Transverse colon (tissue), 4 donors: Measurements from ENCODE around the gene PDE12. TPM values are rescaled to one million over a fixed set of nuclear protein-coding genes. Genes with fewer than 3 reads are reported as not detected.
A peak's percentile ranks its signal among the peaks of the same experiment; 100 is the strongest.

ENCODE experiments used
- DNase-seq: peaks from one replicate; pipeline ENCODE4 v3.0.0-alpha.2; 2019
- H3K27ac ChIP-seq, 4 donors: fragments of 200-600 bp; sonication (generic); 2 replicates each; pipeline ENCODE4 v1.5.1; 2016 to 2018; ENCODE audit warnings: inconsistent platforms in 4 of 4
- H3K27me3 ChIP-seq: fragments of 200-600 bp; sonication (generic); 2 replicates; pipeline ENCODE4 v1.5.1; 2017; ENCODE audit warnings: inconsistent platforms
- H3K36me3 ChIP-seq, 4 donors: fragments of 200-600 bp; sonication (generic); 2 replicates each; pipeline ENCODE4 v1.5.1; 2017 to 2019; ENCODE audit warnings: inconsistent platforms in 4 of 4
- H3K4me1 ChIP-seq, 4 donors: fragments of 200-600 bp; sonication (generic); 2 replicates each; pipeline ENCODE4 v1.5.1; 2017 to 2020; ENCODE audit warnings: inconsistent platforms in 4 of 4
- H3K4me3 ChIP-seq, 4 donors: fragments of 200-600 bp; sonication (generic); 1 replicate in 1 of 4; 2 replicates in 3 of 4; pipeline versions ENCODE4 v1.5.1 to v1.6.1; 2017 to 2019; ENCODE audit warnings: inconsistent platforms in 4 of 4
- H3K9me3 ChIP-seq, 2 donors: fragments of 200-600 bp; sonication (generic); 2 replicates each; pipeline ENCODE4 v1.5.1; 2017 to 2019; ENCODE audit warnings: inconsistent platforms in 2 of 2
- CTCF ChIP-seq, 5 experiments: fragments of 200-600 bp in 3 of 5; fragments of 450-650 bp in 2 of 5; sonication (generic) in 3 of 5; IDR thresholded peaks; 1 replicate in 2 of 5; 2 replicates in 3 of 5; pipeline ENCODE4 v1.5.1; 2016 to 2017; ENCODE audit warnings: antibody characterized with exemption in 5 of 5, inconsistent platforms in 3 of 5, mild to moderate bottlenecking in 2 of 5, moderate library complexity in 1 of 5
- EP300 ChIP-seq: sonication (generic); formaldehyde crosslinking; IDR thresholded peaks from one replicate; pipeline ENCODE4 v1.6.1; 2017; ENCODE audit warnings: antibody characterized with exemption, low read depth
- POLR2A ChIP-seq: fragments of 450-650 bp; IDR thresholded peaks from one replicate; pipeline ENCODE4 v1.6.1; 2016; ENCODE audit warnings: antibody characterized with exemption, mild to moderate bottlenecking, moderate library complexity
- POLR2AphosphoS5 ChIP-seq, 3 donors: sonication (generic); formaldehyde crosslinking; IDR thresholded peaks; one replicate each; pipeline ENCODE4 v1.6.1; 2016; ENCODE audit warnings: antibody characterized with exemption in 3 of 3
- WGBS, 2 donors: methylation state at CpG; one replicate each; pipeline ENCODE4 v1.1.5; 2018; ENCODE audit warnings: low coverage in 1 of 2; 5-methylcytosine and 5-hydroxymethylcytosine counted together
- in situ Hi-C, 4 donors: fragments of 200-750 bp; cut with MboI; loops; one replicate each; pipeline versions ENCODE4 v1.15.0 to v1.15.1; 2017; ENCODE audit warnings: low sequenced_read_pairs in 3 of 4, low pct_ligation_motif_present in 1 of 4, low pct_unique_long_range_greater_than_20kb in 1 of 4
- intact Hi-C: fragments of 100-400 bp; cut with DNase I; formaldehyde crosslinking; loops from one replicate; pipeline ENCODE4 v1.15.1; 2023; ENCODE audit warnings: low total_unique reads
- total RNA-seq, 4 donors: library from RNA; depleted of rRNA; stranded (reverse); fragments of >200 nt; gene quantifications; one replicate each; pipeline ENCODE4 v1.1.0, GENCODE V29; 2016

The PDE12 gene
- total RNA-seq, 4 donors from 2014 or later = 4.2 to 34.8 (median 19.3) TPM

- Histone ChIP-seq H3K27me3 (peaks cover 8% of the 10 kb centered on the region), H3K4me3 (no peak overlapping the region), H3K36me3 (no peaks in the 10 kb centered on the region), H3K4me1 (peaks cover 0 to 13% (median 7%) of the 10 kb centered on the region in 4 donors), H3K9me3 (no peaks in the 10 kb centered on the region), H3K27ac (no peak overlapping the region)
- in situ Hi-C loops = no loop called here
- DNase-seq = no peak
- intact Hi-C loops = no loop called here
- 86 to 88% methylated on average over 1 of the region's 1 CpG for WGBS, 2 donors
- TF ChIP-seq POLR2AphosphoS5 (IDR thresholded peaks at IDR 0.05) (no peak), POLR2A (no peak), EP300 (no peak), CTCF (IDR thresholded peaks at IDR 0.05) (no peak)
Measured at GRCh38 chr3:57546616-57547015, 9.5 kb upstream of the PDE12 start.

- 24 to 51% methylated on average over 4 to 8 of the region's 8 CpGs for WGBS, 2 donors
- TF ChIP-seq POLR2AphosphoS5 (IDR thresholded peaks at IDR 0.05) (no peak), POLR2A (no peak), EP300 (no peak), CTCF (IDR thresholded peaks at IDR 0.05) (no peak)
- Histone ChIP-seq H3K4me3 (peak overlapping the region; percentile 61 to 91 (median 76)), H3K4me1 (peaks cover 19 to 31% (median 22%) of the 10 kb centered on the region in 4 donors), H3K27ac (peak overlapping the region; percentile 90 to 95 (median 92)), H3K9me3 (no peaks in the 10 kb centered on the region), H3K27me3 (no peaks in the 10 kb centered on the region), H3K36me3 (peaks cover 0 to 6% (median 0%) of the 10 kb centered on the region in 4 donors)
- intact Hi-C loops = loop anchor here (5.0 kb wide), 1 partner anchor 42 kb away; the partner anchor contains the start of gene ARF4
- in situ Hi-C loops = loop anchor here in 1 of 4 donors (10.0 kb wide), 1 partner anchor 199 kb away; the partner anchor contains the start of gene SLMAP
- DNase-seq = no peak
Measured at GRCh38 chr3:57555306-57555705, 768 bp upstream of the PDE12 start.

- TF ChIP-seq EP300 (no peak), POLR2A (no peak), CTCF (IDR thresholded peaks at IDR 0.05) (no peak), POLR2AphosphoS5 (IDR thresholded peaks at IDR 0.05) (no peak)
- 0% methylated on average over 44 of the region's 54 CpGs; no CpG with 5 or more reads in 1 of the 2 donors for WGBS, 2 donors
- intact Hi-C loops (loop anchor here (5.0 kb wide), 1 partner anchor 41 kb away; the partner anchor contains the start of gene ARF4), in situ Hi-C loops (loop anchor here in 1 of 4 donors (10.0 kb wide), 1 partner anchor 198 kb away; the partner anchor contains the start of gene SLMAP)
- Histone ChIP-seq H3K9me3 (no peaks in the 10 kb centered on the region), H3K27me3 (no peaks in the 10 kb centered on the region), H3K36me3 (peaks cover 0 to 6% (median 0%) of the 10 kb centered on the region in 4 donors), H3K4me3 (peak overlapping the region; percentile 61 to 91 (median 76)), H3K4me1 (peaks cover 19 to 31% (median 22%) of the 10 kb centered on the region in 4 donors), H3K27ac (peak overlapping the region; percentile 90 to 95 (median 92))
- peak; percentile 33 for DNase-seq
Measured at GRCh38 chr3:57556459-57557084, 498 bp downstream of the PDE12 start.

GRCh38 chr3:57557085-57557537 lies 1.0 kb downstream of the PDE12 start:
- H3K4me3 ChIP-seq = peak overlapping the region; percentile 61 to 91 (median 76)
- H3K4me1 ChIP-seq = peaks cover 19 to 31% (median 22%) of the 10 kb centered on the region in 4 donors
- WGBS, 2 donors = 1 to 7% methylated on average over 3 to 29 of the region's 29 CpGs
- H3K27me3 ChIP-seq = no peaks in the 10 kb centered on the region
- TF ChIP-seq POLR2A (peak; percentile 26), CTCF (IDR thresholded peaks at IDR 0.05) (no peak)
- DNase-seq = peak; percentile 29
- intact Hi-C loops (loop anchor here (5.0 kb wide), 1 partner anchor 40 kb away; the partner anchor contains the start of gene ARF4), in situ Hi-C loops (loop anchor here in 1 of 4 donors (10.0 kb wide), 1 partner anchor 198 kb away; the partner anchor contains the start of gene SLMAP)
- no peaks in the 10 kb centered on the region for H3K9me3 ChIP-seq
- peaks cover 0 to 6% (median 0%) of the 10 kb centered on the region in 4 donors for H3K36me3 ChIP-seq
- peak overlapping the region; percentile 90 to 95 (median 92) for H3K27ac ChIP-seq
